OCI-LY3 (cell line): ENCODE data around the gene RBM23.

ENCODE experiments used
- EZH2phosphoT487 ChIP-seq: fragments of 200-600 bp; shearing (Covaris generic); IDR thresholded peaks from 2 replicates; pipeline ENCODE4 v1.6.1; 2018; ENCODE audit warnings: antibody characterized with exemption, mixed run types, low read depth
- TF ChIP-seq, protein P1 (sequence below): fragments of 200-600, 300-600 bp; sonication (generic); IDR thresholded peaks from 2 replicates; pipeline ENCODE4 v1.5.1; 2014; ENCODE audit warnings: antibody characterized with exemption, low read length, low read depth

DNA sequence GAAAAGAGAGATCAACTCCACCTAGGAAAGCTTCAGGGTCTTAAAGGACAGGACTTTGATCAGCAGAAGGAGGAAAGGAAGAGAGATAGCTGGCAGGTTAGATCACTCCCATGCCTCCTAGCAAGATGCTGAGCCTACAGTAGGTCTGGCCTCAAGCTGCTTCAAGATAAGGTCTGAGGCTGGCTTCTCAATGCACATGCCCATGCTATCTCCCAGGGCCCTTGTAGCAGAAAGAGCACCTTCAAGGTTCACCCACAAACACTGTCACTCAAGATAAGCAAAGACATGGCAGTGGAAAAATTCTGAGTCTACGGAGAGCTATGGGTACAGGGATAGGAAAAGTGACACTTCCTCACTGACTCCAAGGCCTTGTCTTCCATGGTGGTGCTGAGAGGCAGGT is 21.6 kb downstream of the RBM23 start:
- TF ChIP-seq, protein P1, sequence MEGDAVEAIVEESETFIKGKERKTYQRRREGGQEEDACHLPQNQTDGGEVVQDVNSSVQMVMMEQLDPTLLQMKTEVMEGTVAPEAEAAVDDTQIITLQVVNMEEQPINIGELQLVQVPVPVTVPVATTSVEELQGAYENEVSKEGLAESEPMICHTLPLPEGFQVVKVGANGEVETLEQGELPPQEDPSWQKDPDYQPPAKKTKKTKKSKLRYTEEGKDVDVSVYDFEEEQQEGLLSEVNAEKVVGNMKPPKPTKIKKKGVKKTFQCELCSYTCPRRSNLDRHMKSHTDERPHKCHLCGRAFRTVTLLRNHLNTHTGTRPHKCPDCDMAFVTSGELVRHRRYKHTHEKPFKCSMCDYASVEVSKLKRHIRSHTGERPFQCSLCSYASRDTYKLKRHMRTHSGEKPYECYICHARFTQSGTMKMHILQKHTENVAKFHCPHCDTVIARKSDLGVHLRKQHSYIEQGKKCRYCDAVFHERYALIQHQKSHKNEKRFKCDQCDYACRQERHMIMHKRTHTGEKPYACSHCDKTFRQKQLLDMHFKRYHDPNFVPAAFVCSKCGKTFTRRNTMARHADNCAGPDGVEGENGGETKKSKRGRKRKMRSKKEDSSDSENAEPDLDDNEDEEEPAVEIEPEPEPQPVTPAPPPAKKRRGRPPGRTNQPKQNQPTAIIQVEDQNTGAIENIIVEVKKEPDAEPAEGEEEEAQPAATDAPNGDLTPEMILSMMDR, result no peak
- TF ChIP-seq EZH2phosphoT487, result no peak
